Measurements from ENCODE around the gene RAB40B.

RAB40B gene

GRCh38 chr17:82732118-82732743, 33.7 kb upstream of the RAB40B start:
- Histone ChIP-seq H3K9me3 (ENCODE audit: severe bottlenecking) (peaks cover 12% of the 10 kb centered on the region), H3K4me1 (ENCODE audit: insufficient read depth, poor library complexity, severe bottlenecking) (no peaks in the 10 kb centered on the region), H3K27me3 (ENCODE audit: insufficient read depth, poor library complexity, severe bottlenecking) (no peaks in the 10 kb centered on the region), H3K36me3 (ENCODE audit: low read depth) (peaks cover 20% of the 10 kb centered on the region), H3K27ac (ENCODE audit: poor library complexity, severe bottlenecking) (no peak overlapping the region), H3K4me3 (ENCODE audit: severe bottlenecking) (no peak overlapping the region)
- DNase-seq (ENCODE audit: low spot score) (no peak), ATAC-seq (ENCODE audit: low read depth) (no peak)
- no peak for TF ChIP-seq CTCF (IDR thresholded peaks at IDR 0.05; ENCODE audit: poor library complexity, severe bottlenecking)

GRCh38 chr17:82729479-82730260, 31.2 kb upstream of the RAB40B start:
- Histone ChIP-seq H3K27me3 (ENCODE audit: insufficient read depth, poor library complexity, severe bottlenecking) (no peaks in the 10 kb centered on the region), H3K36me3 (ENCODE audit: low read depth) (peaks cover 24% of the 10 kb centered on the region), H3K4me1 (ENCODE audit: insufficient read depth, poor library complexity, severe bottlenecking) (no peaks in the 10 kb centered on the region), H3K27ac (ENCODE audit: poor library complexity, severe bottlenecking) (no peak overlapping the region), H3K4me3 (ENCODE audit: severe bottlenecking) (no peak overlapping the region), H3K9me3 (ENCODE audit: severe bottlenecking) (peaks cover 12% of the 10 kb centered on the region)
- DNase-seq (ENCODE audit: low spot score) (no peak), ATAC-seq (ENCODE audit: low read depth) (0 out of 3 replicates have a peak, but pooled peaks have one; percentile 14)
- no peak for TF ChIP-seq CTCF (IDR thresholded peaks at IDR 0.05; ENCODE audit: poor library complexity, severe bottlenecking)

DNA sequence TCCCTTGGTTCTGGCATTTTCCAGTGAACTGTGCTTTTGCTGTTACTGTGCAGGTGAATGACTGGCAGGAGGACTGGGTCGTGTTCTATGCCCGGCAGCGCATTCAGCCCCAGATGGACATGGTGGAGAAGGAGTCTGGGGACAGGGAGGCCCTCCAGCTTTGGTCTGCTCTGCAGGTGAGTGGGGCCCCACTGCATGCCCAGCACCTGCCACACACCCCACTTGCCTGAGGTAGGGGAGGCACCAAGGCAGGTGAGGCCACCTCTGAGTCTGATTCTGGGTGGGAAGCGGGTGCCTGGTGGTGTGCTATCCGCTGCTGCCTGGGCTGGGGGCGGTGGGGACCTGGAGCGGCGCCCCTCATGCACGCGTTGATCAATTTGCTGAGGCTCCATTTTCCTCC, 27.9 kb upstream of the RAB40B start:
- Histone ChIP-seq H3K36me3 (ENCODE audit: low read depth) (peaks cover 32% of the 10 kb centered on the region), H3K9me3 (ENCODE audit: severe bottlenecking) (no peaks in the 10 kb centered on the region), H3K27me3 (ENCODE audit: insufficient read depth, poor library complexity, severe bottlenecking) (no peaks in the 10 kb centered on the region), H3K4me1 (ENCODE audit: insufficient read depth, poor library complexity, severe bottlenecking) (no peaks in the 10 kb centered on the region), H3K4me3 (ENCODE audit: severe bottlenecking) (no peak overlapping the region), H3K27ac (ENCODE audit: poor library complexity, severe bottlenecking) (no peak overlapping the region)
- no peak for TF ChIP-seq CTCF (IDR thresholded peaks at IDR 0.05; ENCODE audit: poor library complexity, severe bottlenecking)
- ATAC-seq (ENCODE audit: low read depth) (no peak), DNase-seq (ENCODE audit: low spot score) (no peak)

GRCh38 chr17:82723169-82723807, 24.8 kb upstream of the RAB40B start:
- Histone ChIP-seq H3K36me3 (ENCODE audit: low read depth) (peaks cover 59% of the 10 kb centered on the region), H3K9me3 (ENCODE audit: severe bottlenecking) (no peaks in the 10 kb centered on the region), H3K27me3 (ENCODE audit: insufficient read depth, poor library complexity, severe bottlenecking) (no peaks in the 10 kb centered on the region), H3K27ac (ENCODE audit: poor library complexity, severe bottlenecking) (no peak overlapping the region), H3K4me3 (ENCODE audit: severe bottlenecking) (no peak overlapping the region), H3K4me1 (ENCODE audit: insufficient read depth, poor library complexity, severe bottlenecking) (no peaks in the 10 kb centered on the region)
- ATAC-seq (ENCODE audit: low read depth) (no peak), DNase-seq (ENCODE audit: low spot score) (no peak)
- TF ChIP-seq CTCF (IDR thresholded peaks at IDR 0.05; ENCODE audit: poor library complexity, severe bottlenecking), result no peak

Data from RWPE2 (cell line).